NCI-H524 treated with DMSO at 0.1 percent for 48 hours (cell line): Measurements from ENCODE around the gene SUCLG2.
A peak's percentile ranks its signal among the peaks of the same experiment; 100 is the strongest.

Experiments
- DNase-seq: peaks from one replicate; lab custom pipeline; 2025; lab: John Stamatoyannopoulos, UW

Gene SUCLG2, protein sequence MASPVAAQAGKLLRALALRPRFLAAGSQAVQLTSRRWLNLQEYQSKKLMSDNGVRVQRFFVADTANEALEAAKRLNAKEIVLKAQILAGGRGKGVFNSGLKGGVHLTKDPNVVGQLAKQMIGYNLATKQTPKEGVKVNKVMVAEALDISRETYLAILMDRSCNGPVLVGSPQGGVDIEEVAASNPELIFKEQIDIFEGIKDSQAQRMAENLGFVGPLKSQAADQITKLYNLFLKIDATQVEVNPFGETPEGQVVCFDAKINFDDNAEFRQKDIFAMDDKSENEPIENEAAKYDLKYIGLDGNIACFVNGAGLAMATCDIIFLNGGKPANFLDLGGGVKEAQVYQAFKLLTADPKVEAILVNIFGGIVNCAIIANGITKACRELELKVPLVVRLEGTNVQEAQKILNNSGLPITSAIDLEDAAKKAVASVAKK

DNA sequence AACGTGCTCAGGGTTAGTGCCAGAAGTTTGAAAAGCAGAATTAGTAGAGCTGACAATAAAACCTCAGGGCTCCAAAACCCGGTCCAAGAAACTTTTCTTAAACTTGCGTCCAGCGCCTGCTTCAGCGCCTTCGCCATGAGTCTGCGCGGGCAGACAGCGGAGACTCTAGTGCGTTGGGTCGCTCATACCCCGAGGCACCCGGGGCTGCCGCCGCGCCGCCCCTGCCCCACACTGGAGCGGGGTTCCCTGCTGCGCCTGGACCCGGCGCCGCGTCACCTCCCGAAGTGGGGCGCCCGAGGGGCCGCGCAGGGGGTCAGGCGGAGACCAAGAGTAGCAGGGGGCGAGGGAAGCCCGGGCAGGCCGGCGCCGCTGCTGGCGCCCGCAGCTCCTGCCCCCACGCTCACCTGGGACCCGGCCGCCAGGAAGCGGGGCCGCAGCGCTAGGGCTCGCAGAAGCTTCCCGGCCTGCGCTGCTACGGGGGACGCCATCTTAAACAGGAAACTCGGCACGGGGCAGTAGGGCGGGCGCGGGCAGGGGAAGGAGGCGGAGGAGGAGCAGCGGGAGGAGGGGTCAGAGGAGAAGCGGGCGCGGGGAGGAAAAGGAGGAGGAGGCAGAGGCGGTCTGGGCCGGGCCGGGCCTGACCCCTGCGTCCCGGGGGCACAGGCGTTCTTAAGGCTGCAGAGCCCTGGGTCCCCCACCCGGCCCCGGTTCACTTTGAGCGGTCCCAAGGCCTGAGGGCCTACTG, at the start of gene SUCLG2:
Gene SUCLG2, minus strand, starts transcription at position 514 of the 745 bp plus-strand sequence. Its CDS starts 26 bp downstream, at position 488.
- DNase-seq = peak; percentile 15

DNA sequence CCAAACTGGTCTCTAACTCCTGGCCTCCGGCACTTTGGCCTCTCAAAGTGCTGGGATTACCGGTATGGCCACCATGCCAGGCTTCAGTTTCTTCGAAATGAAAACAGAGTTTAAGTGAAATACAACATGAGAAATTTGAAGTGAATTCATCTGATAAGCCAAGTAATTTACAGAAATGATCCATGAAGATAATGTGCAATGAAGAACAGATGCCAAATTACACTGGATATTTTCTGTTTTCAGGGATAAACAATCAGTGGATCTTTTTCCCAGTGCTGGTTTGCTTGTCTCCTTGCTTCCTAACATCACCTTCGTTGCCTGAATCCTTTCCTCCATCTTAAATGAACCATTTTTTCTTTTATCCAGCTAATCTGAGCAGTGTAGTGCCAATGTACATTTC, 46.2 kb upstream of the SUCLG2 start:
- no peak for DNase-seq

DNA sequence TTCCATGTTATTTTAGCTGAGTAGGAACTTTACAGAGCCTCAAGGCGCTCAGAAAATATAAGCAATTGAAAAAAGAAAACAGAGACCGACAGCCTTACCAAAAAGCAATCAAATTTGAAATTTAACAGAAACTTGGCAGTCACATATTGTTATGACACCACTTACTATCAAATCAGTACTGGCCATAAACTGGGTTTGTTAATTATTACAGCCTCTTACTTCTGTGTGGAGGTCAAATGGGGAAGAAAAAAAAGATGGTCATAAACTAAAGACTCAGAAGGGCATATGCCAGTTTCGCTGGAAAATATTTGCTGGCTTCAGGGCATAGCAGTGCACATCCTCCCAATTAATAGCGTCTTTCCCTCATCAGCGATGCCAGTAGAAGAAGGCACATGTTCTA, 45.5 kb upstream of the SUCLG2 start:
- DNase-seq = no peak

DNA sequence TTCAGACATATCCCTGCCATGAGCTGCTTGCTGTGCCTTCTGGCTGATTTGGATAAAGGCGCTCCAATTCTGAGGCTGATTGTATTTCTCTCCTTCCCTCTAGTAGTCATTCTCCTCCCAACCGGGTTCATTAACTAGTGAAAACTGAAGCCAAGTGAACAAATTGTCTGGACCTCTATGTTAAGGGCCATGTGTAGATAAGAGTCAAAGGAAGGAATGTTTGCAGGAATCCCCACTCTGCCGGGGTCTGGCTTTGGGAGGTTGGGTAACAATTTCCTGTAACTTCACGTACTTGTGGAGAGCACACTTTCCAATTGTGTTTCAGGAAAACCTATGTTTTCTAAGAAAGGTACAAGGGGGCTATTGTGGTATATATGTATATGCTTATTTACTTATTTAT, 38.2 kb upstream of the SUCLG2 start:
- no peak for DNase-seq

DNA sequence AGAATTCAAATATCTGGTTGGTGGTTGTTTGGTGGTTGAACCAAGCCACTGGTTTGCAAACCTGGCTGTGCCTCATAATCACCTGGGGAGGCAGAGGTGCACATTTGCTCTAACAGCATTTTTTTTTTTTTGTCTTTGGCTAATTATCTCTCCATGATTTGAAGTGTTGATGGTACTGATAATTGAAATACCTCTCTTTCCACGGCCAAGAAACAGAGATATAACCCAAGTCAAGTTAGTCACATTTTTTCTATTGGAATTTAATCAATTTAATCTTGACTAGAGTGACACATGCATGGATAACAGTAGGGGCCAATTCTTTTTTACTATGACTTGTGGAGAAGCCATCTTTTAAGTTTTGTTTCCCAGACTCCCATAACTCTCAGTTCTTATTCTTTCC, 37.5 kb upstream of the SUCLG2 start:
- no peak for DNase-seq

DNA sequence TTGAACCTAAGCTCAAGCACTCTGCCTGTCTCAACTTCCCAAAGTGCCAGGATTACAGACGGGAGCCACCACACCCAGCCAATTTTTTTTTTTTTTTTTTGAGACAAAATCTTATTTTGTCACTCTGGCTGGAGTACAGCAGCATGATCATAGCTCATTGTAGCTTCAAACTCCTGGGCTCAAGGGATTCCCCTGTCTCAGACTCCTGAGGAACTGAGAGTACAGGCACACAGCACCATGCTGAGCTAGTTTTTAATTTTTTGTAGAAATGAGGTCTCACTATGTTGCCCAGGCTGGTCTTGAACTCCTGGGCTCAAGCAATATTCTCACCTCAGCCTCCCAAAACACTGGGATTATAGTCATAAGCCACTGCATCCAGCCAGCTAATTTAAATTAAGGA, 36.8 kb upstream of the SUCLG2 start:
- DNase-seq = no peak

DNA sequence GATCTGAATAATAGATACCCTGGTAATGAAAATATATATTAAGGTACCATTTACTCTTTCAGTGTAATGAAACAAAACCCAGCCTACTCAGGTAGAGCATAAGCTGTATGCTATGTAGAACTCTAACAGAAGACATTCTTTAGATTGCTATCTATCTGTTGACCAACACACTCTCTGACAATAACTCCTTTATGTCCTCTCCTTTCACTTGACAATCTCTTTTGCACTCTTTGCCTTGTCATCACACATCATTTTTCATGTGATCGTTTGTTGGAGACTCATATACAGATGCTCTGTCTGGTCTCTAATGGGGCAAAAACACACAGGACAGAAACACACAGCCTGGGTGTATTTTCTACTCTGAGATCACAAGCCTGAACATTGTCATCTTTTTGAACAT, 35.4 kb upstream of the SUCLG2 start:
- no peak for DNase-seq

DNA sequence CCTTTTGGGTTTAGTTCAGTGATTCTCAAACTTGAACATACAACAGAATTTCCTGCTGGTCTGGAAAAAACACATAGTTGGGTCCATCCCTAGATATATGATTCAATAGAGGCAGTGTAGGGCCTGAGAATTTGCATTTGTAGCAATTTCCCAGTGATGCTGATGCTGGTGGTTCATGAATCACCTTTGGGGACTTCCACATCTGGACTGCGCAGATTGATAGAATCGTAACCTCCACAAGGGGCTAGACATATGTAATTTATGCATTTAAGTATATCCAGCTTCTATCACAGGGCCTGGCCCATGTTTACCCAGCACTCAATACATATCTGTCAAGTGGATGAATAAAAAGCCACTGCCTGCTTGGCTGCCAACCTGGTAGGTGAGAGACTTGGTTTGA, 33.8 kb upstream of the SUCLG2 start:
- no peak for DNase-seq

DNA sequence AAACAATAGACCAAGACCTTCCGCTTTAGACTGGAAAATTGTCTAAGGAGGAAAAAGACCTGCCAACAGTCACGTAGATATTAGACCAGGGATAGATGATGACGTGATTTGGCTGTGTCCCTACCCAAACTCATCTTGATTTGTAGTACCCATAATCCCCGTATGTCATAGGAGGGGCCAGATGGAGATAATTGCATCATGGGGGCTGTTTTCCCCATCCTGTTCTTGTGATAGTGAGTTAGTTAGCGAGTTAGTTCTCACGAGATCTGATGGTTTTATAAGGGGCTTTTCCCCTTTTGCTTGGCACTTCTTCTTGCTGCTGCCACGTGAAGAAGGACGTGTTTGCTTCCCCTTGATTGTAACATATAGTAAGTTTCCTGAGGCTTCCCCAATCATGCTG, 31.7 kb upstream of the SUCLG2 start:
- DNase-seq = peak; percentile 32

DNA sequence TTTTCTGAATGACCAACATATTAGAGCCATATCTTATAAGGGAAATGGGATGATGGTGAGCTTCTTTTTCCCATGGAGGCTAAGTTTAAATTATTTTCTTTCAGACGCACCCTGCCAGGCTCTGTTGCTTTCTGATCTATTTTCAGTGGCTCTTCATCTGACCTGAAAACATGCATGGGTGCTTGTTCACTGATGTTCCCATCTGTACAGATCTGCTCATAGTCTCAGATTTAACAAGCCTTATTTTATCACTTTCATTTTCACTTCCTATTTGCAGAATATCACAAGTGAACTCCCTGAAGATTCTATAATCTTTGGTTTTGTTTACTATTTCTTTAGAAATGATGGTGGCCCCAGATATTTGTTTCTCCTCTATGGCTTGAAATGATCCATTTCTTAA, 31.1 kb upstream of the SUCLG2 start:
- DNase-seq = no peak

DNA sequence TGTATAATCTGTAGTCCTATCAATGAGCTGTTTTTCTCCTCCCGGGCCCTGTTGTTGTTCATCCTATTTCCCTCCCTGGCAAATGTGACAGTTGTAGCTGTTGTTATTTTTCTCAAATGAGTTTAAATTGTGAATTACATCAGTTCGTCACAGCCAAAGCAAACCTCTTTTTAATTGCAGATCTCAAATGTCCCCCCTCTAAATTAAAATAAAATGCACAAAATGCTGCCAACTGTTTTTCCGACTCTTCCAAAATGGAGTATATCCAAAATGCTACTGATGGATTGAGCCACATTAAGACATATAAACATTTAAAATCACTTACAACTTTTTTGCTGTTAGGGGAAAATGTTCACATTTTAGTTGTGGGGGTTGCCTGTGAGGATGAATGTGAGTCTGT, 29.8 kb upstream of the SUCLG2 start:
- no peak for DNase-seq

DNA sequence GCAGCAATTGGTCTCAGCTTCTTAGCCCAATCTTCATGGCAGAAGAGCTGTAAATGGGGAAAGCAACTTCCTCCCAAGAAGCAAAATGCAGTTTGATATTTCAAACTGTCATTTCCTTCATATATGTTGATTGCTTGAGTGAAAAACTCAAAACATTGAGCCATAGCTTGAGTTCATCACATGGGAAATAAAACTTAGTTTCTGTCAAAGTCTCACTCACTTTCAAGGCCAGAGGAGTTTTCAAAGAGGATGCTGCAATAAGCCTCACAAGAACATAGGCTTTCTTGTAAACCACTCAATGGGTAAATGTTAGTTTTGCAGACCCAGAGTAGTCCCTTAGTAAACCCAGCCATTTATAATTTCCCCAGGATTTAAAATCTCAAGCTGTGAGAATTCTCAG, 29.1 kb upstream of the SUCLG2 start:
- DNase-seq = no peak

DNA sequence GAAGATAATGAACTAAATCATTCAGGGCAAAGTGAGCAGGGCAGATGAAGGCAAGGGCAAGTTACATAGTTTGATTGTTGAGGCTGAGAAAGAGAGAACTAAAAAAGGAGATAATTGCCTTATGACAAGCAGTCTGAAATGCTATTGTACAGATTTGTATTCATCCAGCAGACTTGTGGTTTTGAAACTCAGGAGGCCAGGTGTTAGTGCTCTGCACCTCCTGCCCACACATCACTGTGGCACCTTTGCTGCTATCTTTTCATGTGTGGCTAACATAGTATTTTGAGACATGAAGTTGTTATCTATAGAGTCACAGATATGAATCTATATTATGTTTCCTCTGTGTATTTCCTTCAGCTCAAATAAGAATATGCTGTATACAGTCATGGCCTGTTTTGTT, 24.3 kb upstream of the SUCLG2 start:
- DNase-seq = no peak

DNA sequence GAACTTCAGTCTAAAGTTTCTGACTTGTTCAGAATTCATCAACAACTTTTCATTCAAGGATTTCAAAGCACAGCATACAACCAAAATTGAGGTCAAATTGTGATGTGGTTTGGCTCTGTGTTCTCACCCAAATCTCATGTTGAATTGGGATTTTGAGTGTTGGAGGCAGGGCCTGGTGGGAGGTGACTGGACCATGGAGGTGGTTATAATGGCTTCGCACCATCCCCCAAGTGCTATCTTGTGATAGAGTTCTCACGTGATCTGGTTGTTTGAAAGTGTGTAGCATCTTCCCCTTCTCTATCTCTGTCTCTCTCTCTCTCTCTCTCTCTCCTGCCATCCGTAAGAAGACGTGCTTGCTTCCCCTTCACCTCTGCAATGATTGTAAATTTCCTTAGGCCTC, 19.6 kb upstream of the SUCLG2 start:
- no peak for DNase-seq

DNA sequence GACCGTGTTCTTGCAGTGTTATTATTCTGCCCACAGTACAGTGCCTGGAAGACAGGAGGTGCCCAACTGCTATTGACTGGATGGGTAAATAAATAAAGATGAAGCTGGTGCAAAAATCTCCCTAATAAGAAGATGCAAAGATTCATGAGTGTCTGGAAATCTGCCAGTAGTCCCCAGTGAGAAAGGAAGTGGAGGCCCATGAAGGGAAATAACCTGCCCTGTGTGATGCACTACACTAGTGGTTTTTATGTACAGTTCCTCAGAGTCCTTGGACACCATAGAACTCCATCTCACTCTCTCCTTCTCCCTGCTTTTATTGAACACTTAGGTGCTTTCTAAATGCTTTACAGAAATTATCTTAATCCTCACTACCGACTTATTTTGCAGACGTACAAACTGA, 8.3 kb upstream of the SUCLG2 start:
- DNase-seq = no peak

DNA sequence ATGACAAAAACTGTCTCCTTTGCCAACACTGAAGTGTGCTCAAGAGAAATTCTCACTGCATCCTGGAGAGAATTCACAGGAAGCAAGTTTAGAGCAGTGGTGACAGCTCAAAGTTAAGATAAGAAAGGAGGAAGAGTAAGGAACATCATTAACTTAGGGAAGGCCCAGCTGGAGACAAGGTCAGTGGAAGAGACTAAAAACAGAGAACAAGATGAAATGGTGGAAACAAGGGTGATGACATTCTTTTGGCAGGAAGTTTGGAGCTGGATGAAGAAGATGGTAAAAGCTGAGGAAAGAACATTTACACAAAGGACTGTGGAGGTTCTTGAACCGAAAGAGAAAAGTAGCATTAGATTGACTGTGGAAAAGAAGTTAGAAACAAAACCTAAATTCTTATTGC, 6.7 kb upstream of the SUCLG2 start:
- no peak for DNase-seq

DNA sequence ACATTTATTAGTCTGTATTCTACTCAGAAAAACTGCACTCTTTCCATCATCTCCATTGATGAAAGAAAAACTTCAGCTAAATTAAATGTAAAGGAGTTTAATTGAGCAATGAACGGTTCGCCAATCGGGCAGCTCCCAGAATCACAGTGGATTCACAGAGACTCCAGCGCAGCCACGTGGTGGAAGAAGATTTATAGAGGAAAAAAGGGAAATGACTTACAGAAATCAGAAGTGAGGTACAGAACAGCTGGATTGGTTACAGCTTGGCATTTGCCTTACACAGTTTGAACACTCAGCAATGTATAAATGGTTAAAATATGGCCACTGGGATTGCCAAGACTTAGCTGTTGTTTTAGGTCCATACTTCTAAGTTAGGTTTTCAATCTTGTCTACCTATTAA, 2.8 kb upstream of the SUCLG2 start:
- DNase-seq = no peak

DNA sequence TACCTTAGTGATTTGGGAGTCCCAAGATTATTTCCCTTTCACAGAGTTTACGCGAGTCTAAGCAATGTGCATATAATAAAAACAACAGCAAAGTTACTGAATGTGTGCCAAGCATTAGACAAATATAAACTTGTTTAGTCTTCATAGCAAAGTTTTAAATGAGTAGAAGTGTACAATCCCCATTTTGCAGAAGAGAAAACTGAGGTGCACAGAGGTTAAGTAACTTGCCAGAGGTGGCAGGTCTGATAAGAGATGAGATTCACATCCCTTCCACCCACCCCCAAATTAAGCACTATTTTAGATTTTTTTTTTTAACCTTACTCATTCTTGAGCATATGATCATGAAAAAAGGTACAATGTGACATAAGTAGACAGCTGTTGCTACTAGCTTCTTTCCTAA, 2.2 kb upstream of the SUCLG2 start:
- DNase-seq = no peak

DNA sequence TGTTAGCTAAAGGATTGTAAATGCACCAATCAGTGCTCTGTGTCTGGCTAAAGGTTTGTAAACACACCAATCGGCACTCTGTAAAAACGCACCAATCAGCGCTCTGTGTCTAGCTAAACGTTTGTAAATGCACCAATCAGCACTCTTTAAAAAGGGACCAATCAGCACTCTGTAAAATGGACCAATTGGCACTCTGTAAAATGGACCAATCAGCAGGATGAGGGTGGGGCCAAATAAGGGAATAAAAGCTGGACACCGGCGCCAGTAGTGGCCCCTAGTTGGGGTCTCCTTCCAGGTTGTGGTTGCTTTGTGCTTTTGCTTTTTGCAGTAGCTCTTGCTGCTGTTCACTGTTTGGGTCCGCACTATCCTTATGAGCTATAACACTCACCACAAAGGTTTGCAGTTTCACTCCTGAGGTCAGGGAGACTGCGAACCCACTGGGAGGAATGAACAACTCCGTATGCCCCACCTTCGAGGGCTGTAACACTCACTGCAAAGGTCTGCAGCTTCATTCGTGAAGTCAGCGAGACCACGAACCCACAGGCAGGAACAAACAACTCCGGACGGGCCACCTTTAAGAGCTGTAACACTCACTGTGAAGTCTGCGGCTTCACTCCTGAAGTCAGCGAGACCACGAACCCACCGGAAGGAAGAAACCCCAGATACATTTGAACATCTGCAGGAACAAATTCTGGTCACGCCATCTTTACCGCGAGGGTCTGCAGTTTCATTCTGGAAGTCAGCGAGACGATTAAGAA, 1.1 kb upstream of the SUCLG2 start:
- DNase-seq = no peak

DNA sequence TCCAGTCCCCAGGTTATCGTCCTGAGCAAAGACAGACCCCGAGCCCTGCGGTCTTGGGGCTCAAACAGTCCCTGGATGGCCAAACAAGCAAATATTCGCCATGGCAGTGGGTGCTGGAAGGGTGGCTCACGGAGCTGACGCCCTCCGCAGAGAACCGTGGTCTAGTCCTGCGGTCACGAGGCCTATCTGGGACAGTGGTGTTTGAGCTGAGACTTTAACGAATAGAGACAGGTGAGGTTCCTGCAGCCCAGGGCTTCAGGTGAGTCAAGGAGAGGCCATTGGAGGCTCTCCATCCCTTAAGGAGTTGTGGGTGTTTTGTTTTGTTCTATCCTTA, 399 bp upstream of the SUCLG2 start:
- no peak for DNase-seq

DNA sequence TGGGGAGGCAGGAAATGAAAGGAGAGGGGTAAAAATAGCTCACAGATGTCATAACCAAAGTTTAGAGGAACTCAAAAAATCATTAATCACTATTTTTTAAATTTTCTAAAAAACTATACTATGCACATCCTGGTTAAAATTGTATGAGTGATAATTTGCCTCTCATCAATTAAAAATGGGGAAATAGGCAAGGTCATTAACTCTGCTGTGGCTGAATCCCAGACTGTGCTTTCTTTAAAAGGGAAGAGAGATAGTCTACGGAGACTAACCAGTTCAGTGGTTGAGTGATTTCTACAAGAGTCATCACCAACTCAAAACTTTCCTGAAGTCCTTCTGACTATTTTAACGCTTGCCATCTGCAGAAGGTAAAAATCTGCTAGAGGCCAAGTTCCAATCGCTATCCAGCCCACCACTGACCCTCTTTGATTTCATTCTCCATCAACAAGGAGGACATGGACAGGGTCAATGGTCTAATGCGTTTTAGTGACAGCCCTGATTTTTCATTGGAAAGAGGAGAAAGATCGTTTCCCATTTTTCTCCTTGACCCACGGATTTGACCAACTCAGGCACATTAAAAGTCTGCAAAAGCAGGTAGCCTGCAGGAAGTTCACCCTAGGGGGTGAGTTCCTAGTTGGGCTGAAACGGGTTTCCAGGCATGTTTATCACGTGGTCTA, 850 bp downstream of the SUCLG2 start:
- no peak for DNase-seq

DNA sequence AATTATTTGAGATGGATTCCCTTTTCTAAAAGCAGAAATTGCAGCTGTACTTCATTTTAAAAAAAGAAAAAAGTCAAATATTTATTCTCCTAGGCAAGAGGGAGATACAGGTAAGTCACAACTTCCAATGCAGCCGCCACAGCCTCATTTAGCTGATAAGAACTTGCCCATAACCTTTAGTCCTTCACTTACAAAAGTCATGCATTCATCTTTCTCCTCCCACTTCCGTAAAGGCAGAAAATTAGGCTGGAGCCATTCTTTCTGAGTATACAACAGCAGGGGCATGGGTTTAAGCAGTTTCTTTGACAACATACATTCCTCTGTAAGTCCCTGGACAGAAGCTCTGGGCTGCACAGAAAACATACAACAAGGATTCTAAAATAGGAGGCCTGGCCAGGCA, 4.3 kb downstream of the SUCLG2 start:
- DNase-seq = no peak
